B cell (primary cell): ENCODE measurements around the gene ACAP2. TPM values are rescaled to one million over a fixed set of nuclear protein-coding genes. Genes with fewer than 3 reads are reported as not detected.

ENCODE experiments used
- ATAC-seq: fragments of 200-7000 bp; cut with Tn5 transposase; one replicate; pipeline ENCODE4 v1.10.0; 2021; ENCODE audit warnings: low read depth, mild to moderate bottlenecking, moderate number of reproducible peaks, moderate library complexity
- CTCF ChIA-PET: fragments of 350-600 bp; sonication (Branson Sonifier 250); formaldehyde crosslinking; loops from one replicate; lab custom pipeline; 2021; ENCODE audit warnings: antibody characterized with exemption, inconsistent platforms; lab: Charles Lee
- POLR2A ChIA-PET: fragments of 350-600 bp; sonication (Branson Sonifier 250); formaldehyde crosslinking; loops from one replicate; lab custom pipeline; 2021; ENCODE audit warnings: antibody characterized with exemption; lab: Charles Lee
- DNase-seq: peaks from one replicate; pipeline ENCODE4 v3.0.0; 2013
- H2AFZ ChIP-seq: 2 replicates; pipeline ENCODE4 v1.6.1; 2012; ENCODE audit warnings: mild to moderate bottlenecking, low read depth, low read length; ENCODE audit not compliant: insufficient read depth, poor library complexity, severe bottlenecking
- H3K27ac ChIP-seq, 2 donors: 1 replicate in 1 of 2; 2 replicates in 1 of 2; pipeline ENCODE4 v1.5.1; 2012 to 2013; ENCODE audit warnings: low read length in 2 of 2, mild to moderate bottlenecking in 2 of 2, moderate library complexity in 1 of 2
- H3K27me3 ChIP-seq, 4 experiments: fragments of 200-600 bp in 1 of 4; sonication (generic) in 1 of 4; replicated peaks in 1 of 4; 1 replicate in 2 of 4; 2 replicates in 2 of 4; pipeline versions ENCODE4 v1.6.1 to v1.7.0; 2013 to 2016; ENCODE audit warnings: low read length in 3 of 4, mild to moderate bottlenecking in 2 of 4, mixed read lengths in 1 of 4, moderate library complexity in 1 of 4; ENCODE audit not compliant: insufficient read depth in 4 of 4, control insufficient read depth in 3 of 4; ENCODE audit errors: control extremely low read depth in 1 of 4
- H3K36me3 ChIP-seq, 2 experiments: replicated peaks in 1 of 2; 1 replicate in 1 of 2; 2 replicates in 1 of 2; pipeline versions ENCODE4 v1.6.1 to v1.7.1; 2013; ENCODE audit warnings: low read length in 1 of 2; ENCODE audit not compliant: insufficient read depth in 2 of 2, control insufficient read depth in 1 of 2; ENCODE audit errors: control extremely low read depth in 1 of 2, extremely low read depth in 1 of 2
- H3K4me1 ChIP-seq, 2 donors: fragments of 200-600 bp in 1 of 2; sonication (generic) in 1 of 2; 1 replicate in 1 of 2; 2 replicates in 1 of 2; pipeline versions ENCODE4 v1.5.1 to v1.6.1; 2013 to 2017; ENCODE audit warnings: low read length in 2 of 2; ENCODE audit not compliant: control insufficient read depth in 2 of 2, insufficient read depth in 2 of 2
- H3K4me2 ChIP-seq: replicated peaks from 2 replicates; pipeline ENCODE3; 2012; ENCODE audit warnings: mild to moderate bottlenecking, low read depth, low read length; ENCODE audit not compliant: poor library complexity, severe bottlenecking
- H3K4me3 ChIP-seq, 5 experiments: fragments of 200-600 bp in 1 of 5; sonication (generic) in 1 of 5; 1 replicate in 3 of 5; 2 replicates in 2 of 5; pipeline versions ENCODE4 v1.5.1 to v1.7.0; 2011 to 2016; ENCODE audit warnings: low read length in 4 of 5, mild to moderate bottlenecking in 4 of 5, low read depth in 2 of 5, control low read depth in 1 of 5, moderate library complexity in 1 of 5; ENCODE audit not compliant: insufficient read depth in 1 of 5; ENCODE audit errors: control extremely low read depth in 1 of 5, extremely low read depth in 1 of 5
- H3K79me2 ChIP-seq: fragments of 200-600 bp; sonication (generic); one replicate; pipeline ENCODE4 v1.6.0; 2016; ENCODE audit warnings: low read length; ENCODE audit not compliant: control insufficient read depth, insufficient read depth
- H3K9ac ChIP-seq: fragments of 200-600 bp; sonication (generic); 2 replicates; pipeline ENCODE4 v1.6.1; 2017; ENCODE audit warnings: mild to moderate bottlenecking, low read length, moderate library complexity
- H3K9me3 ChIP-seq, 3 donors: one replicate each; pipeline versions ENCODE4 v1.6.1 to v1.7.1; 2013; ENCODE audit warnings: low read length in 2 of 3; ENCODE audit not compliant: control insufficient read depth in 2 of 3, insufficient read depth in 1 of 3; ENCODE audit errors: control extremely low read depth in 1 of 3
- H4K20me1 ChIP-seq: 2 replicates; pipeline ENCODE4 v1.6.0; 2012; ENCODE audit warnings: mild to moderate bottlenecking, low read length; ENCODE audit not compliant: insufficient read depth, control insufficient read depth, poor library complexity, severe bottlenecking
- H3K27ac Mint-ChIP-seq: one replicate; pipeline ENCODE4 v1.8.0; 2021; ENCODE audit warnings: mixed read lengths
- H3K27me3 Mint-ChIP-seq: one replicate; pipeline ENCODE4 v1.8.0; 2021; ENCODE audit warnings: mixed read lengths
- H3K4me1 Mint-ChIP-seq: one replicate; pipeline ENCODE4 v1.8.0; 2021; ENCODE audit warnings: mixed read lengths
- H3K4me3 Mint-ChIP-seq: one replicate; pipeline ENCODE4 v1.8.0; 2021; ENCODE audit warnings: mixed read lengths
- H3K9me3 Mint-ChIP-seq: one replicate; pipeline ENCODE4 v1.8.0; 2022; ENCODE audit warnings: mixed read lengths; ENCODE audit not compliant: insufficient read depth
- EZH2 ChIP-seq: IDR thresholded peaks from 2 replicates; pipeline ENCODE4 v1.6.1; 2012; ENCODE audit warnings: borderline replicate concordance, low read depth, mild to moderate bottlenecking, moderate library complexity, low read length; ENCODE audit not compliant: insufficient read depth, poor library complexity, severe bottlenecking
- WGBS: methylation state at CpG from one replicate; pipeline ENCODE4 v1.1.5; 2013; ENCODE audit warnings: missing lambda C conversion rate; ENCODE audit not compliant: insufficient coverage; 5-methylcytosine and 5-hydroxymethylcytosine counted together
- intact Hi-C: fragments of 100-400 bp; cut with micrococcal nuclease; formaldehyde crosslinking; loops from one replicate; pipeline ENCODE4 v1.10.0; 2022
- polyA plus RNA-seq: library from polyadenylated mRNA; depleted of rRNA; stranded (reverse); fragments of >200 nt; gene quantifications from 2 replicates; pipeline ENCODE4 v1.2.3, GENCODE V29; 2012
- total RNA-seq, 2 donors: library from RNA; stranded (reverse); fragments of 120-200 nt in 1 of 2; gene quantifications; 1 replicate in 1 of 2; 2 replicates in 1 of 2; pipeline versions ENCODE4 v1.2.3 to v1.2.4, GENCODE V29; 2013 to 2022
- TF ChIP-seq, protein P1 (sequence below): fragments of 200-600 bp; IDR thresholded peaks from one replicate; pipeline ENCODE4 v1.8.0; 2022; ENCODE audit warnings: antibody characterized with exemption, mild to moderate bottlenecking

ACAP2 gene
- total and polyA plus RNA-seq, 2 donors (not counting 1 experiment from before 2014, with no cell fraction given): 18.6 to 113 TPM

- Histone ChIP-seq H3K4me1 (no peaks in the 10 kb centered on the region), H3K27ac (no peak overlapping the region), H2AFZ (no peak overlapping the region), H3K36me3 (no peaks in the 10 kb centered on the region), H3K79me2 (peaks cover 4% of the 10 kb centered on the region), H3K4me3 (no peak overlapping the region), H3K9ac (no peak overlapping the region), H3K27me3 (peaks cover 0 to 5% (median 1%) of the 10 kb centered on the region in 4 experiments), H3K9me3 (peaks cover 0 to 23% (median 10%) of the 10 kb centered on the region in 3 donors), H3K4me2 (no peak overlapping the region), H4K20me1 (no peaks in the 10 kb centered on the region)
- Mint-ChIP-seq H3K9me3 (no peaks in the 10 kb centered on the region), H3K27ac (no peak overlapping the region), H3K4me3 (no peak overlapping the region), H3K4me1 (no peaks in the 10 kb centered on the region), H3K27me3 (no peaks in the 10 kb centered on the region)
- intact Hi-C loops: no loop called here
- 67% methylated on average over 5 of the region's 10 CpGs for WGBS
- DNase-seq (no peak), ATAC-seq (no peak)
- POLR2A ChIA-PET: interaction anchor here (1.0 kb wide), 1 partner anchor 110 kb away, joined by 3 read pairs; no protein-coding TSS in a partner anchor
- TF ChIP-seq EZH2: no peak
- TF ChIP-seq, protein P1, sequence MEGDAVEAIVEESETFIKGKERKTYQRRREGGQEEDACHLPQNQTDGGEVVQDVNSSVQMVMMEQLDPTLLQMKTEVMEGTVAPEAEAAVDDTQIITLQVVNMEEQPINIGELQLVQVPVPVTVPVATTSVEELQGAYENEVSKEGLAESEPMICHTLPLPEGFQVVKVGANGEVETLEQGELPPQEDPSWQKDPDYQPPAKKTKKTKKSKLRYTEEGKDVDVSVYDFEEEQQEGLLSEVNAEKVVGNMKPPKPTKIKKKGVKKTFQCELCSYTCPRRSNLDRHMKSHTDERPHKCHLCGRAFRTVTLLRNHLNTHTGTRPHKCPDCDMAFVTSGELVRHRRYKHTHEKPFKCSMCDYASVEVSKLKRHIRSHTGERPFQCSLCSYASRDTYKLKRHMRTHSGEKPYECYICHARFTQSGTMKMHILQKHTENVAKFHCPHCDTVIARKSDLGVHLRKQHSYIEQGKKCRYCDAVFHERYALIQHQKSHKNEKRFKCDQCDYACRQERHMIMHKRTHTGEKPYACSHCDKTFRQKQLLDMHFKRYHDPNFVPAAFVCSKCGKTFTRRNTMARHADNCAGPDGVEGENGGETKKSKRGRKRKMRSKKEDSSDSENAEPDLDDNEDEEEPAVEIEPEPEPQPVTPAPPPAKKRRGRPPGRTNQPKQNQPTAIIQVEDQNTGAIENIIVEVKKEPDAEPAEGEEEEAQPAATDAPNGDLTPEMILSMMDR: no peak
- CTCF ChIA-PET: no interaction called here
These were observed 204.2 kb downstream of the ACAP2 start for GRCh38 chr3:195238586-195239118.

DNA sequence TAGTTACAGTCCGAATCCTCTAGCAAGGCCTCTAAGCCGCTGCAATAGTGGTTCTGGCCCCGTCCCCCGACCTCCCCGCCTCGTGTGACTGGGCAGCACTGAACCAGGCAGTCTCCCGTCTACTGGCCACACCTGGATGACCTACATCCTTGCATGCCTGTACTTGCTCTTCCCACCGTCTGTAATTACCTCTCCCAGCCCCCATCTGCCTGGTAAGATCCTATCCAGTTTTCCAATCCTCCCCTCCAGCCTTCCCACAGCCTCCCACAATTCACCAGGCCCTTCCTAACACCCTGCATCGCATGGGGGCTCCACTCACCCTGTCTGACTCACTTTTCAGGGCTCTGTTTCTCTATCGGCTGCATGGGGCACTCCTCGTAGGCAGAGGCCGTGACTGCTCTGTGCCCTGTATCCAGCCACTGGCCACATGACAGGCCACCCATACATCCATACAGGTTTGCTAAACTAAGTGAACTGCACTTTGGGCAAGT is 204.7 kb downstream of the ACAP2 start:
- no peaks in the 10 kb centered on the region for H3K9me3 Mint-ChIP-seq
- ChIA-PET CTCF (no interaction called here), POLR2A (interaction anchor here (1.0 kb wide), 1 partner anchor 109 kb away, joined by 3 read pairs; no protein-coding TSS in a partner anchor)
- DNase-seq: no peak
- H3K27me3 ChIP-seq: peaks cover 0 to 5% (median 1%) of the 10 kb centered on the region in 4 experiments
- H3K4me2 ChIP-seq: no peak overlapping the region
- no peaks in the 10 kb centered on the region for H3K4me1 ChIP-seq
- TF ChIP-seq, protein P1: no peak
- TF ChIP-seq EZH2: no peak
- 98% methylated on average over 12 of the region's 12 CpGs for WGBS
- no peaks in the 10 kb centered on the region for H3K27me3 Mint-ChIP-seq
- no peak overlapping the region for H3K4me3 Mint-ChIP-seq
- H3K36me3 ChIP-seq: no peaks in the 10 kb centered on the region
- no peak overlapping the region for H2AFZ ChIP-seq
- intact Hi-C loops: no loop called here
- no peak overlapping the region for H3K9ac ChIP-seq
- no peak overlapping the region for H3K27ac Mint-ChIP-seq
- H3K9me3 ChIP-seq: peaks cover 0 to 23% (median 10%) of the 10 kb centered on the region in 3 donors
- no peaks in the 10 kb centered on the region for H4K20me1 ChIP-seq
- no peaks in the 10 kb centered on the region for H3K4me1 Mint-ChIP-seq
- H3K4me3 ChIP-seq: no peak overlapping the region
- H3K79me2 ChIP-seq: peaks cover 4% of the 10 kb centered on the region
- no peak for ATAC-seq
- no peak overlapping the region for H3K27ac ChIP-seq
